Activated CD4-positive, alpha-beta T cell treated with anti-CD3 and anti-CD28 coated beads, Interleukin-2, amount 10 ng/mL, durations not matched to agents 24 days and 14 days (primary cell): Measurements from ENCODE around the gene OMA1. TPM values are rescaled to one million over a fixed set of nuclear protein-coding genes. Genes with fewer than 3 reads are reported as not detected.
A peak's percentile ranks its signal among the peaks of the same experiment; 100 is the strongest.

Experiments used
- DNase-seq: peaks from one replicate; pipeline ENCODE4 v3.0.0; 2022
- H3K27ac Mint-ChIP-seq: one replicate; pipeline ENCODE4 v1.8.0; 2022; ENCODE audit warnings: mild to moderate bottlenecking, mixed read lengths
- H3K27me3 Mint-ChIP-seq: one replicate; pipeline ENCODE4 v1.8.0; 2022; ENCODE audit warnings: mixed read lengths
- H3K36me3 Mint-ChIP-seq: one replicate; pipeline ENCODE4 v1.8.0; 2022; ENCODE audit warnings: low read depth, mild to moderate bottlenecking, mixed read lengths
- H3K4me1 Mint-ChIP-seq: one replicate; pipeline ENCODE4 v1.8.0; 2021; ENCODE audit warnings: mixed read lengths
- H3K4me3 Mint-ChIP-seq: one replicate; pipeline ENCODE4 v1.8.0; 2022; ENCODE audit warnings: mild to moderate bottlenecking, moderate library complexity, mixed read lengths
- H3K9me3 Mint-ChIP-seq: one replicate; pipeline ENCODE4 v1.8.0; 2021; ENCODE audit warnings: mixed read lengths
- intact Hi-C: fragments of 100-400 bp; cut with micrococcal nuclease; formaldehyde crosslinking; loops from one replicate; pipeline ENCODE4 v1.15.1; 2023
- total RNA-seq: library from RNA; stranded (reverse); gene quantifications from 2 replicates; pipeline ENCODE4 v1.2.3, GENCODE V29; 2022

Gene OMA1
- total RNA-seq, 1 donor from 2014 or later = 10.6 TPM

- no peak for DNase-seq
- intact Hi-C loops = no loop called here
- H3K27ac Mint-ChIP-seq = no peak overlapping the region
- H3K4me3 Mint-ChIP-seq = no peak overlapping the region
- H3K36me3 Mint-ChIP-seq = peaks cover 1% of the 10 kb centered on the region
- peaks cover 27% of the 10 kb centered on the region for H3K4me1 Mint-ChIP-seq
- peaks cover 54% of the 10 kb centered on the region for H3K27me3 Mint-ChIP-seq
- H3K9me3 Mint-ChIP-seq = no peaks in the 10 kb centered on the region
Observed at GRCh38 chr1:58581641-58582040, 35.1 kb upstream of the OMA1 start.

- no peak overlapping the region for H3K27ac Mint-ChIP-seq
- H3K27me3 Mint-ChIP-seq = peaks cover 53% of the 10 kb centered on the region
- intact Hi-C loops = no loop called here
- H3K4me1 Mint-ChIP-seq = peaks cover 32% of the 10 kb centered on the region
- no peak for DNase-seq
- no peak overlapping the region for H3K4me3 Mint-ChIP-seq
- no peaks in the 10 kb centered on the region for H3K9me3 Mint-ChIP-seq
- H3K36me3 Mint-ChIP-seq = peaks cover 1% of the 10 kb centered on the region
Observed at GRCh38 chr1:58580186-58580585, 33.7 kb upstream of the OMA1 start.

GRCh38 chr1:58577654-58578030, 31.1 kb upstream of the OMA1 start:
- peaks cover 35% of the 10 kb centered on the region for H3K4me1 Mint-ChIP-seq
- H3K9me3 Mint-ChIP-seq = no peaks in the 10 kb centered on the region
- intact Hi-C loops = loop anchor here (5.0 kb wide), 1 partner anchor 75 kb away; no protein-coding TSS in a partner anchor
- H3K27me3 Mint-ChIP-seq = peaks cover 63% of the 10 kb centered on the region
- no peak overlapping the region for H3K27ac Mint-ChIP-seq
- no peak for DNase-seq
- H3K36me3 Mint-ChIP-seq = peaks cover 1% of the 10 kb centered on the region
- peak overlapping the region; percentile 58 for H3K4me3 Mint-ChIP-seq

- Mint-ChIP-seq H3K4me1 (peaks cover 35% of the 10 kb centered on the region), H3K4me3 (peak within 1 kb of the TSS; percentile 81), H3K27ac (no peak within 1 kb of the TSS), H3K9me3 (no peaks in the 10 kb centered on the region), H3K27me3 (peaks cover 69% of the 10 kb centered on the region), H3K36me3 (peaks cover 1% of the 10 kb centered on the region)
- peak; percentile 61 for DNase-seq
- intact Hi-C loops = loop anchor here (5.0 kb wide), 1 partner anchor 75 kb away; no protein-coding TSS in a partner anchor
Observed at GRCh38 chr1:58576727-58577653, 30.5 kb upstream of the OMA1 start, which contains the start of gene TACSTD2. TSS of gene TACSTD2 (minus strand) at chr1:58577252. CDS start at chr1:58577156, 96 bp downstream.

- Mint-ChIP-seq H3K27ac (no peak overlapping the region), H3K27me3 (peaks cover 72% of the 10 kb centered on the region), H3K4me3 (peak overlapping the region; percentile 81), H3K4me1 (peaks cover 35% of the 10 kb centered on the region), H3K36me3 (peaks cover 1% of the 10 kb centered on the region), H3K9me3 (no peaks in the 10 kb centered on the region)
- intact Hi-C loops = loop anchor here (5.0 kb wide), 1 partner anchor 76 kb away; no protein-coding TSS in a partner anchor
- peak; percentile 73 for DNase-seq
Observed at GRCh38 chr1:58576325-58576726, 29.8 kb upstream of the OMA1 start.

GRCh38 chr1:58575551-58576324, 29.2 kb upstream of the OMA1 start:
- intact Hi-C loops = loop anchor here (5.0 kb wide), 1 partner anchor 77 kb away; no protein-coding TSS in a partner anchor
- Mint-ChIP-seq H3K36me3 (peaks cover 1% of the 10 kb centered on the region), H3K4me3 (peak overlapping the region; percentile 81), H3K9me3 (no peaks in the 10 kb centered on the region), H3K27ac (peak overlapping the region; percentile 1), H3K4me1 (peaks cover 35% of the 10 kb centered on the region), H3K27me3 (peaks cover 73% of the 10 kb centered on the region)
- no peak for DNase-seq

GRCh38 chr1:58574816-58575215, 28.3 kb upstream of the OMA1 start:
- Mint-ChIP-seq H3K36me3 (peaks cover 1% of the 10 kb centered on the region), H3K4me1 (peaks cover 35% of the 10 kb centered on the region), H3K27ac (no peak overlapping the region), H3K4me3 (no peak overlapping the region), H3K9me3 (no peaks in the 10 kb centered on the region), H3K27me3 (peaks cover 74% of the 10 kb centered on the region)
- intact Hi-C loops = loop anchor here (5.0 kb wide), 1 partner anchor 77 kb away; no protein-coding TSS in a partner anchor
- no peak for DNase-seq

- Mint-ChIP-seq H3K4me1 (peaks cover 35% of the 10 kb centered on the region), H3K9me3 (no peaks in the 10 kb centered on the region), H3K27me3 (peaks cover 75% of the 10 kb centered on the region), H3K4me3 (peak overlapping the region; percentile 49), H3K27ac (peak overlapping the region; percentile 52), H3K36me3 (peaks cover 1% of the 10 kb centered on the region)
- peak; percentile 87 for DNase-seq
- intact Hi-C loops = loop anchor here (1.0 kb wide), 2 partner anchors 10 to 28 kb away; partner anchors contain the start of gene OMA1
Observed at GRCh38 chr1:58573705-58574591, 27.4 kb upstream of the OMA1 start.

GRCh38 chr1:58573138-58573537, 26.6 kb upstream of the OMA1 start:
- no peak for DNase-seq
- intact Hi-C loops = loop anchor here (1.0 kb wide), 2 partner anchors 11 to 27 kb away; partner anchors contain the start of gene OMA1
- Mint-ChIP-seq H3K27me3 (peaks cover 78% of the 10 kb centered on the region), H3K9me3 (no peaks in the 10 kb centered on the region), H3K4me3 (peak overlapping the region; percentile 49), H3K27ac (peak overlapping the region; percentile 52), H3K36me3 (peaks cover 1% of the 10 kb centered on the region), H3K4me1 (peaks cover 34% of the 10 kb centered on the region)

GRCh38 chr1:58572690-58573089, 26.2 kb upstream of the OMA1 start:
- Mint-ChIP-seq H3K27ac (no peak overlapping the region), H3K4me3 (no peak overlapping the region), H3K27me3 (peaks cover 75% of the 10 kb centered on the region), H3K36me3 (peaks cover 1% of the 10 kb centered on the region), H3K9me3 (no peaks in the 10 kb centered on the region), H3K4me1 (peaks cover 30% of the 10 kb centered on the region)
- no peak for DNase-seq
- intact Hi-C loops = loop anchor here (1.0 kb wide), 2 partner anchors 12 to 26 kb away; partner anchors contain the start of gene OMA1

- intact Hi-C loops = no loop called here
- Mint-ChIP-seq H3K4me1 (peaks cover 26% of the 10 kb centered on the region), H3K27me3 (peaks cover 76% of the 10 kb centered on the region), H3K4me3 (no peak overlapping the region), H3K36me3 (no peaks in the 10 kb centered on the region), H3K9me3 (no peaks in the 10 kb centered on the region), H3K27ac (no peak overlapping the region)
- DNase-seq = no peak
Observed at GRCh38 chr1:58571616-58572015, 25.1 kb upstream of the OMA1 start.

GRCh38 chr1:58570817-58571216, 24.3 kb upstream of the OMA1 start:
- DNase-seq = no peak
- Mint-ChIP-seq H3K27me3 (peaks cover 77% of the 10 kb centered on the region), H3K36me3 (no peaks in the 10 kb centered on the region), H3K4me3 (no peak overlapping the region), H3K9me3 (no peaks in the 10 kb centered on the region), H3K4me1 (peaks cover 20% of the 10 kb centered on the region), H3K27ac (no peak overlapping the region)
- intact Hi-C loops = no loop called here

GRCh38 chr1:58570094-58570493, 23.6 kb upstream of the OMA1 start:
- DNase-seq = no peak
- intact Hi-C loops = no loop called here
- no peaks in the 10 kb centered on the region for H3K9me3 Mint-ChIP-seq
- H3K4me3 Mint-ChIP-seq = no peak overlapping the region
- no peaks in the 10 kb centered on the region for H3K36me3 Mint-ChIP-seq
- H3K27ac Mint-ChIP-seq = no peak overlapping the region
- peaks cover 75% of the 10 kb centered on the region for H3K27me3 Mint-ChIP-seq
- H3K4me1 Mint-ChIP-seq = peaks cover 17% of the 10 kb centered on the region
